GM21737 (cell line): ENCODE data around the gene TPRG1.
A peak's percentile ranks its signal among the peaks of the same experiment; 100 is the strongest.
"Not testable (repeated sequence)": the region's sequence is repeated elsewhere in the genome, so short reads cannot be mapped to it uniquely, and the experiment has no call there.

Experiments
- ATAC-seq: cut with Tn5 transposase; IDR thresholded peaks from one replicate; pipeline ENCODE4 v1.9.1; 2021; ENCODE audit warnings: mild to moderate bottlenecking, moderate library complexity; ENCODE audit not compliant: unreplicated experiment

Gene TPRG1

DNA sequence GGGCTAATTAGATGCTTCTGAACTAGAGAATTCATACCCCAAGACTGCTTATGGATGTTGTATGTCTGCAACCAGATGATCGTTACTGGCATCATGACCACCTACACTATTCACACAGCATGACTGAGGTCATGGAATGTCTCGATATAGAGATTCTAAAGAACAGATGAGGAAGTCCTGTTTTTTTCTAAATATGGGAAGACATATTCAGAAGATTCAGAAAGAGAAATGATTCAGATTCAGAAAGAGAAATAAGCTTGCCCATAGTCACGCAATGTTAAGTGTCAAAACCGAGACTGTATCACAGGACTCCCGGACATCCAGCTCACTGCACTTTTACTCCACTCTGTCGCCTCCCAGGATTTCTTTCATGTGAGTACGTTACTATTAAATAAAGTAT, 136.2 kb downstream of the TPRG1 start:
- ATAC-seq, result no peak

DNA sequence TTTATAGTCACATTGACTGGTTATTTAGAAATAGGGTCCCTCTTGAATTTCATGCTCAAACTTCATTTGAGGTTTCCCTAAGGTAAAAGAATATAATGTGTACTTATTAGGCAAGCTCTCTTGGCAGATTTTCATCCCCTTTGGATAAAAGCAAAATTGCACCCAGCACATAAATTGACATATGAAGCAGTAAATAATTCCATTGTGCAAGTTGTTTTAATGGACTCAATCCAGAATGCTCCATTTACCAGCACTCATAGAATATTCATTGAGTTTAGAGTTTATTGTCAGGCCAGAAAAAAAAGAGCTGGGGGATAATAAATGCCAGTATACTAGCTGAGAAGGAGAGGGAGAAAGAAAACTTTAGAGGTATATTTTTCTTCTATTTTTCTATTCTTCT, 136.8 kb downstream of the TPRG1 start:
- no peak for ATAC-seq

DNA sequence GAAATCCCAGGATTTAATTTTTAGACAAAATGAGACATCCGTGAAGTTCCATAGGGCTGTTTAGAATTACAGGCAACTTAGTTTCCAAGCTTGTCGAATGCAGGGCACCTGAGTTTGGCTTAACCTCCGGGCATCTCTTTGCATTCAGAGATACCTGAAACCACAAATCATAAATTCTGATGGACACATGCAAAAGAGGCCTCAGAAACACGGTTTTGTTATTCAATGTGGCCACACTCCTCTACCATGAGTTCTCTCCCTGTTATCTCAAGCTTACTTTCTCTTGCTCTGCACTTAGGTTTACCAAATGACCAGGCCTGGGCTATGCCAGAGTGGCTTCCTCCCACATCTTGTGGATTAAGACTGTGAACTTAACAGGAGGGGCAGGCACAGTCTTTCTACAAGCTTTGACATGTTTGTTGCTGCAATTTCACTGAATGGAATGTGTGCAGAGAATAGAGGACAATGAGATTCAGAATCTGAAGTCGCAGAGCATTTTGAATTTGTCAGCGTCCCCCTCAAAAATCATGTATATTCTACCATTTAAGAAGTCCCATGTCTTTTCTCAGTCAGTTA, 137.7 kb downstream of the TPRG1 start:
- no peak for ATAC-seq

DNA sequence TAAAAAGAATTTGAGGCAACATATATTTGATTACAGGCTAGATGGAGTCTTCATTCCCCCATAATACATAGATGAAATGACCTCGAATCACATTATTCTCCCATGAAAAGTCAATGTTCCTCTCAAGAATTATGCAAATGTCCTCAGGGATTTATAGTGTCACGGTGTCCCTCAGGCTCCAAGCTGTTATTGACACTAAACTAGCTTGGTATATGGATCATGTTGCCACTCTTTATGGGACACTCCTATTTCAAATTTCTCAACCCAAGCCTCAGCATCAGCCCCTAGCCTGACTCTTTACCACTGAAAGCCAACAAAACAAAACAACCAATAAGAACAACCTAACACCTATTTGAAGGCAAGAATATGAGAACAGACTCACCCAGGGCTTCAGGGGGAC, 139.8 kb downstream of the TPRG1 start:
- ATAC-seq, result no peak

DNA sequence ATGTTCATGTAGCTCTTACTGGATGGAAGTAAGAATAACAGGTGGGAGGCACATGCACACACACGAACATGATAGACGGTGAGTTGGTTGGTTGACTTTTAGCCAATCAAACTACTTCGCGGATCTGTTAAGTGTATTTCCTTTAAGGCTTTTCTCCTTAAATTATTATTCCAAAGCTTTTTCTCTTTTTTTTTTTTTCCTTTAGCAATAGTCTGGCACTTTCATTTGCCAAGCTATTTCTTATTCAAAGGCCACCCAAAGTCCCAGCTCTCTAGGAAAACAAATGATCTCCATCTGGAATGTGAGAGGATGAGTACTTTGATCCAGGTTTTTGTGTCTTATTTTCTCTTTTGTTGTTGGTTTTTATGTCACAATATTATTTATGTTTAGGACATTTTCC, 141.1 kb downstream of the TPRG1 start:
- ATAC-seq, result no peak

DNA sequence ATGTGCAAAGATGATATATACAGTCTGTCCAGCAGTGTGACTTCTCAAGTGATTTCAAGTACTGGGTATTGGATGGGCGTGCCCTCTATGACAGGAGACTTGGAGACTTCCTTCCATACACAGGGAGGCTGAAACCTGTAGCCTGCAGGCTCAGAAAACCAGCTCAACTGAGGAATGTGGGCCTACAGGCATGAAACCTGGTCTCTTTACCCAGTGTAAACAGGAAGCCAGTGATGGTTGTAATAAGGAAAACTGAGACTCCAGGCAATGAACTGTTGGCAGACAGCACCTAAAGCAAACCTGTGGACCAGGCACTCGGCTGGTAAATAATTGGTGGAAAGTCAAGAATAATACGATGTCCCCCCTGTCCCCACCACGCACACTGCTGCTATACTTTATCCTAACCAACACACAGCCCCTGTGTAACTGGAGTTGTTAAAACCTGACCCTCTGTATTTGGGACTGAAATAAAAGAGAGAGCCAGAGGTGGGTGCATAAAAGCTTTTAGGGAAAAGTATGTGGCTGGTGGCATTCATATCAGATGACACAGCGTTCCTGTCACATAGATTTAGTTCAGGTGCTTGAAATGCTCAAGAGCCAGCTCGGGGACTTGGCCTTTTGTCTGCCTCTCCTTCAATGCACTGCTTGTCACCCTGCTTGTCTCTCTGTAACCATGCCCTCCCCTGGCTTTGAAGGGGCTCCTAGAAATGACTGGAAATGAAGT, 144.7 kb downstream of the TPRG1 start:
- ATAC-seq, result no peak

DNA sequence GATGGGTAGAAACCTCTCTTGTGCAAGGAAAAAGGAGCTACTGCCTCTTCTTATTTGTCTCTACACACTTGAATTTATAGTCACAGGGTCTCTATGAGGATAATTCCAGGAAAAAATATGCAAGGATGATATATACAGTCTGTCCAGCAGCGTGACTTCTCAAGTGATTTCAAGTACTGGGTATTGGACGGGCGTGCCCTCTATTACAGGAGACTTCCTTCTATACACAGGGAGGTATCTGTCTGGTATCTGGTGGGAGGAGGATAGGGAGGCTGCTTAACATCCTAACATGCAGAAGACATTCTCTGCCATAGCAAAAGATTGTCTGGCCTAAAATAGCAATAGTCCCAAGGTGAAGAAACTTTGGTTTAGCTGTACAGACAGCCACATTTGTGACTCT, 146.1 kb downstream of the TPRG1 start:
- no peak for ATAC-seq

DNA sequence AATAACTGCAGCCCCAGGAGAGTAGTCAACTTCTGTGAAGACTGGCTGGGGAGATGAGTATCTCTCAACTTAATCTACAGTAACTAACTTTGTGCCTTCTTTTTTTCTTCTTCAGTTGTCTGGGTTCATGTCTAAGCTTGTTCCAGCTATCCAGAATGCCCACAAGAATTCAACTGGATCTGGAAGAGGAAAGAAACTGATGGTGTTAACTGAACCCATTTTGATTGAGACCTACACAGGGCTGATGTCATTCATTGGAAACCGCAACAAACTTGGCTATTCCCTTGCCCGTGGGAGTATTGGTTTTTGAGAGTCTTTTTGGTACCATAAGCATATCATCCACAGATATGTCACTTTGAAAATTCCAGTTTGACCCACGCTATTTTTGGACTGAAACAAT, 148.7 kb downstream of the TPRG1 start:
- no peak for ATAC-seq

DNA sequence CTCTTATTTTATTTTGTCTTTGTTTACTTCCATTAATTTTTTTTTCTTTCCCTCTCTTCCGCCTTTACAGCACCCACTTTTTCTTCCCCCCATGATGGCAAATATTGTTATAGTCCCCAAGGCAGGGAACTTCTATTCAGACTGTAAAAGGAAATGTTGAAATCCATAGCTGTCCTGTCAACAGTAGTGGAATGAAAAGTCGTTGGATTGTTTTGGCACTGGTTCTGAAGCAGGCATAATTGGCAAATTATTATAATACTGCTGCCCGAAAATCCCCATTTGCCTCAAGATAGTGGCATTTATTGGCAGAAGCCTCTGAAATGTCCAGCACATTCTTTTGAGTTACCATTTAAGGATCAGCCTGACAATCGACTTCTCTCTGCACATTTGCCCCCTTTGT, 150.6 kb downstream of the TPRG1 start:
- ATAC-seq, result no peak

DNA sequence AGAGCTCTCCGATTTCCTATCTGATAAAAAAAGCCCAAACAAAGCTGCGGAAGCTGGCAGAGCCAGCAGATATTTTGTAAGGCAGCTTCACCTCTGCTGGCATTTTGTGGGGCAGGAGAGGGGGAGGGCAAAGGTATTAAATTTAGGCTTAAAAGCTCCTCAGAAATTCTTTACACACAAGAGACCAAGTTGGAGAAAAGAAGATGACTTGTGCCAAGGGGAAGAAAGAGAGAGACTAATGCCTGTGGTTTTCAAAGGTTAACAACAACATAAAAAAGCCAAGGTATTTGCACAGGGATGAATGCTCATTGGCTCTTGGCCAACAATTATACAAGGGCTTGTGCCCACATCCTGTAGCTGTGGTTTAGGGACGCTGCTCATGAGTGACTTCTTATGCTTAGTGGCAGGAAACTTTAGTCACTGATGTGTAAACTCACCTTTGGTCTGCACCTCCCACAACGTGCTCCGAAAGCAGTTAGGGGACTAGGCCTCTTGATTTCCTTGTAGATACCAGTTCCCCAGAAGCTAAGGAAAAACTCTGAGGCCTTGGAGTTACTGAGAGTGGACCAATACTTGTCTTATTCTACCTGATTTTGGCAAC, 152.9 kb downstream of the TPRG1 start:
- ATAC-seq, result peak; percentile 100

DNA sequence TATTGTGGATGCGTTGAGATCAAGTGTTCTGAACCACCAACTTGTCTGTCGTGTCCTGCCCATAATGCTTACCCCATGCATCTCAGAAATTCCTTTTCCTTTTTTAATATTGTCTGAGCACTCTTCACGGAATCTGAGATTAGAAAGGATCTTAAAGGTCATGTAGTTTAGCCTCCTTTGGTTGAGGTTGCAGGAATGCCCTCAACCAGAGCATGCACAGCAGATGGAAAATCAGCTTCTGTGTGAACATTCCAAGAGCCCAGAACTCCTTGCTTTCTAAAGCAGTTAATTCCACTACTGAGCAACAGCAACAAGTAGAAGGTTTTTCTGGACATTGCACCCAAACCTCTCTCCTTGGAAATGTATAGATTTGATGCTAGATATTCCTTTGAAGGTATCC, 153.7 kb downstream of the TPRG1 start:
- no peak for ATAC-seq

DNA sequence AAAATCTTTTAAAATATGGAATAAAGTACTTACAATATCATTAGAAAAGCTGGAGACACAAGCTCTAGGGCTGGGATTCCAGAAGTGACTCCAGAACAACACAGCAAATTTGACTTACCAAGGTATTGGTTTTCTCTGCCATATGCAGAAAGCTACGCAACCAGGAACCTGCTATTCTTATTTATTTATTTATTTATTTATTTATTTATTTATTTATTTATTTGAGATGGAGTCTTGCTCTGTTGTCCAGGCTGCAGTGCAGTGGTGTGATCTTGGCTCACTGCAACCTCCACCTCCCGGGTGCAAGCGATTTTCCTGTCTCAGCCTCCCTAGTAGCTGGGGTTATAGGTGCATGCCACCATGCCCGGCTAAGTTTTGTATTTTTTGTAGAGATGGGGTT, 157.9 kb downstream of the TPRG1 start:
- ATAC-seq, result not testable (repeated sequence)

DNA sequence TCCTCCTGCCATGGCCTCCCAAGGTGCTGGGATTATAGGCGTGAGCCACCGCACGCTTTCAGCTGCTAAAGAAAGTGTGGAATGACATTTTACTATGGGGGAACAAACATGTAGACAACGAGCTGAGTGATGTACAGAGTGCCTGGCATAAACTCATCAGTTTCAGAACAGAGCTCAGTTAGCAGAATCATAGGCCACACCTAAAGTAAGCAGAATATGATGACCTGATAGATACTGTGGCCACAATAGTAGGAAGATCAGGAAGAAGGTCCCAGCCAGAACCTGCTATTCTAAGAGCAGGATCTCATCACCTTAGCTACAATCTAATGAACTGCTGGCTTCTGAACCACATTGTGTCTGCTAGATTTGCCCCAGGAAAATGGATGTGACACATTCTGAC, 158.3 kb downstream of the TPRG1 start:
- ATAC-seq, result no peak

DNA sequence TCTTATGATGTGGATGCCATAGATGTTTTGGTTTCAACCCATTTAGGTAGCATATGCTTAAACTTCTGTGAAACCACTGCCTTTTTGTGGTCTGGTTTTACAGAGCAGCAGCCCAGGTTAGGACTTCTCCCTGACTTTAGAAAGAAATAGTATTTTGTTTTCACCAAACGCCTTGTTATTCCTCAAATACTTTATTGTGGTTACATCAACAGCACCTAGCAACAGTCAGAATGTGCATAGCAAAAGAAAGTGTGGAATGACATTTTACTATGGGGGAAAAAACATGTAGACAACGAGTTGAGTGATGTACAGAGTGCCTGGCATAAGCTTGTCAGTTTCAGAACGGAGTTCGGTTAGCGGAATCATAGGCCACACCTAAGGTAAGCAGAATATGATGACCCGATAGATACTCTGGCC, 159.2 kb downstream of the TPRG1 start:
- no peak for ATAC-seq

DNA sequence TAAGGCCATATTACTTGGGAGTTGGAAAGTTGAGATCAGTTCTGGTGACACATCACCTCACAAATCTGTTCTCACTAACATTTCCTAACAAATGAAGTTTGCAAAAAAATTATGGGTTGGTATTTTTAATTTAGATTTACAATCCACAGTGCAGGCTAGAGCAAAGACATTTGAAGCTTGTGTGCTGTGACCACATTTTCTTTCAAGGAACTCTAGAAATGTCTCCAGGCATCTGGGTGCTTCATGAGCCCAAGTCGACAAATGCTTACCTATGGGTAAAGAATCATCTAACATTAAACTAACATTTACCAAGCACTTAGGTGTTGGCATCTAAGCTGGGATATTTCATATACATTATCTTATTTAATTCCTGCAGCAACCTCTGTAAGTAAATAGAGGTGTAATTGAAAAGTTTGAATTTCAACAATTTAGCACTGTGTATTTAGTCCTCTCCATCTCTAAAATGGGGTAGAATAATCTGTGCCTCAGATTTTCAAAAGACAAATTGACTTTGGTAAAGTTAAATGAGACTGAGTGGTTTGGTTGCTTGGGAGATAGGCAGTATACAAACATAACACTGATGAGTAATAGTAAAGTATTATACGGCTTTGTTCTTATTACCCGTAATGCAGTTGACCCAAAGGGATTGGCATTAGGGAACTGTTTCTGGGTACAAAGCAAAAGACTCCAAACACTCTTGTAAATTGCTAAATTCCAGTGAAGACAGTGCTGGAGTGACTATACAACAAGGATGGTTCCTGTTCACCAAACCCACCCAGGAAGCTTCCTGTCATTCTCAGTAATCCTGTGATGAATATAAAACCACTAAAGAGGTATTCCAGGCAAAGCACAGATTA, 162.5 kb downstream of the TPRG1 start:
- no peak for ATAC-seq

DNA sequence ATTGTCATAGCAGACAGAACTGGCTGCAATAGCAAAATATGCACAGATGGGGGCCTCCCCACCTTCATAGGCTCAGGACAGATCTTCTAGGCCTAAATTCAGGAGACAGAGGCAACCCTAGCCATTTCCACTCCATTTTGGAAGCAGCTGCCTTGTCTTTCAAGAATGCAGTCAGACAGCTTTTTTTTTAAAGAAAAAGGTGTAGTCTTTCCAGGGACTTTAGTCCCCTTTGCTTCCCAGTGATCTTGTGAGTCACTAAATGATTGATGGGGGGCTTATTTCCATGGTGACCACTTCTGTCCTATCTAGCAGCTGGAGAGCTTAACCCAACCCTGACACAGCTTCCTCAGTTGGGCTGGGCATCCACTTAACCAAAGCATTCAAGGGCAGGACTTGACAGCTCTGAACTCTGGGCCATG, 165.9 kb downstream of the TPRG1 start:
- ATAC-seq, result no peak

DNA sequence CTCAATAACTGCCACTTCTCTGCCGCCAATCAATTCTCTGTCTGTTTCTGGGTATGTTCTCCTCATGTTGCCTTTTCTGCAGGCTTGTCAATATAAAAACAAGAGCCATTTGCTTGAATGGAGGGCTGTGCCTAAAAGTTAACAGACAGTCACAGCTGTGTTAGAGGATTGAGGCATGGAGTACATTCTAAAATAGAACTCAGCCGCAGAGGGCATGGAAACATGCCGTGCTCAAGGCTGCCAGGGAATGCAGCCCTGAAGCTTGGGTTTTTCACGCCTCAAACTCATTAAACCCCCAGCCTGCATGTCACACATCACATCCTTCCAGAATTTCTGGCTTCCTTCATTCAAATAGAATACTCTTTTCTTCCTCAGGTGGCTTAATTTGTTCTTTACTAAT, 166.6 kb downstream of the TPRG1 start:
- no peak for ATAC-seq

DNA sequence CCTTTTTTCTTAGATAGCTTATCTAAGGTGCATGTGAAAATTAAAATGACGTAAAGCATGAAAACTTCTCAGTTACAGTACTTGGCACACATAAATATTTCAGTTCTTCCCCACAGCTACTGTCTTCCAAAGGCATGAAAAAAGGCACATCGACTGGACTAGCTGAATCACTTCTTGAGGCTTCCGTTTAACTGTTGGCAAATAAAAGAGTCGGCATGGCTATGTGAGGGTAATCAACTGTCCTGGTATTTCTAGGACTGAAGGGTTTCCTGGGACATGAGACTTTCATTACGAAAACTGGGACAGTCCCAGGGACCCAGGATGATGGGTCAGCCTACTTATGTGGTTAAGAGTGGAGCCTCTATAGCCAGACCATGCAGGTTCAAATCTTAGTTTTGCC, 168.2 kb downstream of the TPRG1 start:
- ATAC-seq, result no peak

DNA sequence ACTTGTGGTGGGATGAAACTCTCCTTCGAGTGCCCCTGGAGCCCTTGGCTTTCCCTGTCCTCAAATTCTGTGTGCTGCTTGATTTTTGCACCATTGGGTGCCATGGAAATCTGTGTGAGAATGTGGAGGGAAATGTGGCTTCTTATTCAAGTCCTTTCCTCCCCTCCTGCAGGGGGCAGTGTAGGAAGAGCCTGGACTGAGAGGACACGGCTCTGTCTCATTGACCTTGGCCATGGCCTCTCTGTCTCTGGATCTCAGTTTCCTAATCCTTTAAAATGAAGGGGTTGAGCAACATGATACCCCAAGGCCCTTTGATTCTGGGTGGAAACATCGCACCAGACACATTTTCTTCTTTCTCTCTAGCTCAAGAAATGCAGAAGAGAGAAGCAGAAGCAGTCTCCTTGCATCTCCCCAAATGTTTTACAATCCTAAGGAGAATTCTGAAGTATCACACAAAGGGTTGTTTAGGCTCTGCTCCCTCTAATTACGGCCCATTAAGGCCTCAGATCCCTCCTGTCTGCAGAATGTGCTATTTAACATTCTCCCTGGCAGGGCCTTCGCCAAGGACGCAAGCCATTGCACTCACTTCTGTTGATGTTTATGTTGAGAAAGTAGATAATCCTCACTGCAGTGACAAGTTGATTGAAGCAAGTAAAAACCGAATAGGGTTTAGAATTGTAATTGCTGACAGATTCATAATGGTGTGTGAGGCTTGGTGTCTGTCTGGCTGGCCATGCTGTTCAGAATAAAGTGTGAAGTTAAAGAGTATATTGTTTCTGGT, 169.1 kb downstream of the TPRG1 start:
- ATAC-seq, result no peak

DNA sequence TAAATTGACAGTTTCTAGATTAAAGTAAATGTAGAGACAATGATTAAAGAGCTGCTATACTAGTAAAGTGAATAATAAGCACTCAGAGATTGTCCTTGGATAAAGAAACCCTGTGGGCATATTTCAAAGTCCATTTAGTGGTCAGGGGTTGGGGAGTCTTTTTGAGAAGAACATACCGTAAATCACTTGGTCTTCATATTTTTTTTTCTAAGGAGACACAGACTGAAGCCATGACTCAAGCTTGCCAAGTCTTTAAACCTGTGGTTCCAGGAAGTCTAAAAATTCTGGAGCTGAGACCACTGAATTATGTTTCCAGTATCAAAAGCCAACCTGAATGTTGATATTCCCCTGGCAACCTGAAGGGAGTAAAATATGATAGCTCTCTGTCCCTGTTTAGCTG, 171.0 kb downstream of the TPRG1 start:
- no peak for ATAC-seq

DNA sequence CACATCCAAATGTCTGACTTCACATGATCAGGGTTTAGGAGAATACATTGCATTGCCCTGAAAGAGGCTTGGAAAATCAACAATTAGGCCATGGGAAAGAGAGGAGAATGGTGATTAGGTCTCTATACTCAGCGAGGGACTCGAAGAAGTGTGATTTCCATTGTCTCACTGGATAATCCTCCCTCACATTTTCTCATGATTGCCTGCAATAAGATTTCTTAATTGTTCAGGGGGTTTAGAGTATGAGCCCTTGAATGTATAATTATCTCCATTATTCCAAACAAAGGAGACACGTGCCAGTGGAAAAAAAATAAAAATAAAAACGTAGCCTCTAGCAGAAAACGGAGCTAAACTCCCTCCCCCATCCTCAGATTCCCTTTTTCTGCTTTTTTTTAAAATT, 173.2 kb downstream of the TPRG1 start:
- ATAC-seq, result no peak
